ENCODE results near the gene AKAP8.
"Not testable (repeated sequence)": the region's sequence is repeated elsewhere in the genome, so short reads cannot be mapped to it uniquely, and the experiment has no call there.

AKAP8 gene

GRCh38 chr19:15412832-15413231, 33.2 kb upstream of the AKAP8 start:
- Histone ChIP-seq H3K36me3 (ENCODE audit: control insufficient read depth, insufficient read depth, low read length) (peaks cover 11% of the 10 kb centered on the region), H3K27me3 (replicated peaks; ENCODE audit: control insufficient read depth, insufficient read depth, low read length) (no peaks in the 10 kb centered on the region), H3K4me3 (replicated peaks; ENCODE audit: low read depth, low read length) (no peak overlapping the region)
- DNase-seq (ENCODE audit: extremely low read depth, insufficient read length), result no peak
- no peak for TF ChIP-seq CTCF (IDR thresholded peaks at IDR 0.05; ENCODE audit: insufficient read depth, low read length, poor library complexity, severe bottlenecking)

- H3K4me3 ChIP-seq (replicated peaks; ENCODE audit: low read depth, low read length); H3K27me3 ChIP-seq (replicated peaks; ENCODE audit: control insufficient read depth, insufficient read depth, low read length); DNase-seq (ENCODE audit: extremely low read depth, insufficient read length): not testable (repeated sequence)
- H3K36me3 ChIP-seq (ENCODE audit: control insufficient read depth, insufficient read depth, low read length), result peaks cover 11% of the 10 kb centered on the region
Observed at GRCh38 chr19:15411351-15411750, 31.8 kb upstream of the AKAP8 start.

- no peaks in the 10 kb centered on the region for H3K27me3 ChIP-seq (replicated peaks; ENCODE audit: control insufficient read depth, insufficient read depth, low read length)
- H3K36me3 ChIP-seq (ENCODE audit: control insufficient read depth, insufficient read depth, low read length), result peaks cover 36% of the 10 kb centered on the region
- H3K4me3 ChIP-seq (replicated peaks; ENCODE audit: low read depth, low read length), result no peak overlapping the region
- DNase-seq (ENCODE audit: extremely low read depth, insufficient read length), result no peak
- TF ChIP-seq CTCF (IDR thresholded peaks at IDR 0.05; ENCODE audit: insufficient read depth, low read length, poor library complexity, severe bottlenecking), result no peak
Observed at GRCh38 chr19:15404780-15405211, 25.2 kb upstream of the AKAP8 start.

- peaks cover 37% of the 10 kb centered on the region for H3K36me3 ChIP-seq (ENCODE audit: control insufficient read depth, insufficient read depth, low read length)
- TF ChIP-seq CTCF (IDR thresholded peaks at IDR 0.05; ENCODE audit: insufficient read depth, low read length, poor library complexity, severe bottlenecking), result no peak
- H3K4me3 ChIP-seq (replicated peaks; ENCODE audit: low read depth, low read length), result no peak overlapping the region
- no peak for DNase-seq (ENCODE audit: extremely low read depth, insufficient read length)
- no peaks in the 10 kb centered on the region for H3K27me3 ChIP-seq (replicated peaks; ENCODE audit: control insufficient read depth, insufficient read depth, low read length)
Observed at GRCh38 chr19:15404097-15404779, 24.7 kb upstream of the AKAP8 start.

- no peak overlapping the region for H3K4me3 ChIP-seq (replicated peaks; ENCODE audit: low read depth, low read length)
- DNase-seq (ENCODE audit: extremely low read depth, insufficient read length), result no peak
- no peak for TF ChIP-seq CTCF (IDR thresholded peaks at IDR 0.05; ENCODE audit: insufficient read depth, low read length, poor library complexity, severe bottlenecking)
- H3K36me3 ChIP-seq (ENCODE audit: control insufficient read depth, insufficient read depth, low read length), result peaks cover 41% of the 10 kb centered on the region
- H3K27me3 ChIP-seq (replicated peaks; ENCODE audit: control insufficient read depth, insufficient read depth, low read length), result no peaks in the 10 kb centered on the region
Observed at GRCh38 chr19:15403151-15403531, 23.6 kb upstream of the AKAP8 start.

GRCh38 chr19:15402411-15403150, 23.0 kb upstream of the AKAP8 start:
- no peak for DNase-seq (ENCODE audit: extremely low read depth, insufficient read length)
- H3K36me3 ChIP-seq (ENCODE audit: control insufficient read depth, insufficient read depth, low read length), result peaks cover 44% of the 10 kb centered on the region
- no peaks in the 10 kb centered on the region for H3K27me3 ChIP-seq (replicated peaks; ENCODE audit: control insufficient read depth, insufficient read depth, low read length)
- no peak overlapping the region for H3K4me3 ChIP-seq (replicated peaks; ENCODE audit: low read depth, low read length)
- no peak for TF ChIP-seq CTCF (IDR thresholded peaks at IDR 0.05; ENCODE audit: insufficient read depth, low read length, poor library complexity, severe bottlenecking)
